Gastroesophageal sphincter (tissue), 3 donors: ENCODE measurements around the gene WDR18.

Experiments used
- CTCF ChIP-seq, 4 experiments: fragments of 200-600 bp in 2 of 4; fragments of 450-650 bp in 2 of 4; sonication (generic) in 1 of 4; IDR thresholded peaks; one replicate each; pipeline ENCODE4 v1.5.1; 2017 to 2019; ENCODE audit warnings: antibody characterized with exemption in 4 of 4, mild to moderate bottlenecking in 2 of 4, moderate library complexity in 2 of 4
- POLR2A ChIP-seq, 2 donors: fragments of 450-650 bp; IDR thresholded peaks; one replicate each; pipeline ENCODE4 v1.6.1; 2017; ENCODE audit warnings: antibody characterized with exemption in 2 of 2, mild to moderate bottlenecking in 2 of 2, moderate library complexity in 1 of 2
- POLR2AphosphoS5 ChIP-seq: sonication (generic); formaldehyde crosslinking; IDR thresholded peaks from one replicate; pipeline ENCODE4 v1.6.1; 2017; ENCODE audit warnings: antibody characterized with exemption

- TF ChIP-seq CTCF (IDR thresholded peaks at IDR 0.05) (no peak), POLR2AphosphoS5 (no peak), POLR2A (IDR thresholded peaks at IDR 0.05) (no peak)
These were observed 29.3 kb upstream of the WDR18 start for GRCh38 chr19:954672-955494.
